ENCODE results near the gene CCP110.

The CCP110 gene

GRCh38 chr16:19506965-19507364 lies 16.8 kb upstream of the CCP110 start:
- no peak for DNase-seq (ENCODE audit: low spot score)

- no peak for DNase-seq (ENCODE audit: low spot score)
Observed at GRCh38 chr16:19507867-19508266, 15.9 kb upstream of the CCP110 start.

GRCh38 chr16:19512297-19512696 lies 11.4 kb upstream of the CCP110 start:
- no peak for DNase-seq (ENCODE audit: low spot score)

DNA sequence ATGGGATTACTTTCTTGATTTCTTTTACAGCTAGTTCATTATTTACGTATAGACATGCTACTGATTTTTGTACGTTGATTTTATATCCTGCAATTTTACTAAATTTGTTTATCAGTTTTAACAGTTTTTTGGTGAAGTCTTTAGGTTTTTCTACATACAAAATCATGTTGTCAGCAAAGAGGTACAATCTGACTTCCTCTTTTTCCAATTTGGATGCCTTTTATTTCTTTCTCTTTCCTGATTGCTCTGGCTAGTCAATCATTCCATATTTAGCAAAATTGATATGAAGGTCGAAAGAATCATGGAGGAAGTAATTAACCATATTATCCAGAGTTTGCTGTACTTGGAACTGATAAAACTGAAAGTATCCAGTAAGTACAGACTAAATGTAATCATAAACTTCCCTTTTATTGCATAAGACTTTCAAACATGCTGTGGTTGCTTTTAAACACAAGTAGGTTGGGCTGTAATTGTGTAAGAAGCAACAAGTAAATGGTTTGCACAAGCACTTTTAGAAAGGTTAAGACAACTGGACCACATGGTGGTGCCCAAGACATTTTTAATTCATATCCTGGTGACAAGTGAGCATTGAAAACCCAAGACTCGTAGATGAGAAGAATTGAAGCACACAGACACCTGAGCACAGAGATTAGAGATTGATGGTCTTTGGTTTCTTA lies 10.2 kb upstream of the CCP110 start:
- no peak for DNase-seq (ENCODE audit: low spot score)

GRCh38 chr16:19515757-19516156 lies 8.0 kb upstream of the CCP110 start:
- DNase-seq (ENCODE audit: low spot score), result no peak

- DNase-seq (ENCODE audit: low spot score), result no peak
Observed at GRCh38 chr16:19517424-19518089, 6.2 kb upstream of the CCP110 start.

GRCh38 chr16:19518388-19518787 lies 5.4 kb upstream of the CCP110 start:
- no peak for DNase-seq (ENCODE audit: low spot score)

- DNase-seq (ENCODE audit: low spot score), result no peak
Observed at GRCh38 chr16:19520861-19521331, 2.8 kb upstream of the CCP110 start.

DNA sequence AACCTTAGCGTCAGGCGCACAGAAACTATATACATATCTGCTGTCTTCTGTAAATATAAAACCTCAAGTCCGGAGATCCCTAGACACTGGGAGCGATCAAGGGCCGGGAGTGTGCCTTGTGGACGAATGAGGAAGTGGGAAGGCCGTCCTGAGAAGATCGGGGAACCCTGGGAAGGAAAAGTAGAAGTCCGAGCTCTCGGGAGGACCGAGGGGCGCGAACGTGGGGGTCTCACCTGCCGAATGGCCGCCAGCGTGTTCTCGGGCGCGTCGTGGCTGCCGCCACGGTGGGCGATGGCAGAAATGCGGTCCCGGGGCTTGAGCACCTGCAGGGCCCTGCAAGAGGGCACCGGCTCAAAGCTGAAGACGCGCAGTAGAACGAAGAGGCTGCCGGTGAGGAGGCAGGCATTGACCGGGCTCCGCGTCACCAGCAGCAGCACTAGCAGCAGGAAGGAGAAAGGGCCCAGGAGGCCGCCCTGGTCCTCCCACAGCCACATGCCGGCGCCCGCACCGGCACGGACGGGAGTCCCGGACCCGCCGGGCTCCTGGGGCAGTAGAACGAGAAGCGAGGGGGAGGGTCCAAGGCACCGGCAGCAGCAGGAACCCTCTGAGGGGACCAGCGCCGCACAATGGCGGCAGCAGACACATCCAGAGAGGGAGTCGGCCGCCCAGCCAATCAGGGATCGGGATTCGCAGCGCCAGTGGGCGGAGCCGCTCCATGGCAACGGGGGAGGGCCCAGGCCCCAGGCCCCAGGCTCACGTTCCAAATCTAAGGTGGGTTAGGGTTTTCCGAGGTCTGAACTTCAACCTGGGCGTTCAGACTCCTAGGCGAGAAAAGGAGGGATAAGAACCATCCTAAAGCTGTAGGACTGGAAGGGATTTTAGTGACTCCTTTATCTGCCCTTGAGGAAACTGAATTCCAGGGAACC lies 2.0 kb upstream of the CCP110 start, which contains the start of gene GDE1:
TSS of gene GDE1 (minus strand) at position 628 of the 926 bp plus-strand sequence. CDS start at position 494, 134 bp downstream.
- peak; percentile 93 for DNase-seq (ENCODE audit: low spot score)

- DNase-seq (ENCODE audit: low spot score), result no peak
Observed at GRCh38 chr16:19522397-19522732, 1.4 kb upstream of the CCP110 start.

GRCh38 chr16:19522760-19523159 lies 982 bp upstream of the CCP110 start:
- no peak for DNase-seq (ENCODE audit: low spot score)

- no peak for DNase-seq (ENCODE audit: low spot score)
Observed at GRCh38 chr16:19523184-19523558, 571 bp upstream of the CCP110 start.

DNA sequence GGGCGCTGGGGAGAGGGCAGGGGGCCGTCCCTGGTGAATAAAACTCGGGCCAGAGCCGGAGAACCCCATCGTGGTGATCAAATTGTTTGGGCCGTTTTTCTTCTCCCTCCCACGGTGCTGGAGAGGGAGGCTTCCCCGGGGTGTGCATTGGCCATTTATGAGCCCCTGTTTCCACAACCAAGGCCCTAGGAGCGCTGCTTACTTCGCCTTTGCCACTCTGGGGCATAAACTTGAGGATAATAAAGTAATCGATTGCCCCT lies 544 bp downstream of the CCP110 start:
- DNase-seq (ENCODE audit: low spot score), result no peak

- DNase-seq (ENCODE audit: low spot score), result no peak
Observed at GRCh38 chr16:19524616-19525384, 1.1 kb downstream of the CCP110 start.

DNA sequence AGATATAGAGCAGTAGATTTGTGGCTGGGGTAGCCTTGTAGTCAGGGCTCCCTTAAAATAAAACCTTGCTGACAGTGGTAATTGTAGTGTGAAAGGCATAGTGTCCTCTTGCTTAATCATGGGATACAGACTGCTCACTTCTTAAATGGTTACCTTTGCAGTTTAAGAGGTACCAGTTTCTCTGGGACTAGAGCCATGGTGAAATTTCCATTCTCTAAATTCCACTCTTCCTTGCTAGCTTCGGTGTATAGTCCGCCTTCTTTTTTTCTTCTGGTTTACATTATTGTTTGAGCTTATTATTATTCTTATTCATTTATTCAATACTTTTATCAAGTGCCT lies 1.6 kb downstream of the CCP110 start:
- DNase-seq (ENCODE audit: low spot score), result no peak

DNA sequence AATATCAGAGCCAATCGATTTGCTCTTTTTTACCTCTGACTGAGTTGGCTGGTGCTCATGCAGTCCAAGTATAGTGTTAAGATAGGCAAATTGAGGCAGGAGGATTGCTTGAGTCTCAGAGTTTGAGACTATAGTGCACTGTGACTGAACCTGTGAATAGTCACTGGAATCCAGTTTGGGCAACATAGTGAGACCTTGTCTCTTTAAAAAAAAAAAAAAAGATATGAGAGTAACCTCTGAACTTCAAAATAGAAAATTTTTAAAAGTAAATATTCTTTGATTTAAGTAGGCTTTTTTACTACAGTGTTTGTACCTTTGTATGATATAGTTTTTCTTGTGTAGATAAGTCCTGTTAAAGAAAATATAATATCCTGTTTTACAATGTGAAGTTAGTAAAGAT lies 3.4 kb downstream of the CCP110 start:
- DNase-seq (ENCODE audit: low spot score), result no peak

GRCh38 chr16:19528666-19529065 lies 4.9 kb downstream of the CCP110 start:
- no peak for DNase-seq (ENCODE audit: low spot score)

- no peak for DNase-seq (ENCODE audit: low spot score)
Observed at GRCh38 chr16:19532601-19533000, 8.9 kb downstream of the CCP110 start.

DNA sequence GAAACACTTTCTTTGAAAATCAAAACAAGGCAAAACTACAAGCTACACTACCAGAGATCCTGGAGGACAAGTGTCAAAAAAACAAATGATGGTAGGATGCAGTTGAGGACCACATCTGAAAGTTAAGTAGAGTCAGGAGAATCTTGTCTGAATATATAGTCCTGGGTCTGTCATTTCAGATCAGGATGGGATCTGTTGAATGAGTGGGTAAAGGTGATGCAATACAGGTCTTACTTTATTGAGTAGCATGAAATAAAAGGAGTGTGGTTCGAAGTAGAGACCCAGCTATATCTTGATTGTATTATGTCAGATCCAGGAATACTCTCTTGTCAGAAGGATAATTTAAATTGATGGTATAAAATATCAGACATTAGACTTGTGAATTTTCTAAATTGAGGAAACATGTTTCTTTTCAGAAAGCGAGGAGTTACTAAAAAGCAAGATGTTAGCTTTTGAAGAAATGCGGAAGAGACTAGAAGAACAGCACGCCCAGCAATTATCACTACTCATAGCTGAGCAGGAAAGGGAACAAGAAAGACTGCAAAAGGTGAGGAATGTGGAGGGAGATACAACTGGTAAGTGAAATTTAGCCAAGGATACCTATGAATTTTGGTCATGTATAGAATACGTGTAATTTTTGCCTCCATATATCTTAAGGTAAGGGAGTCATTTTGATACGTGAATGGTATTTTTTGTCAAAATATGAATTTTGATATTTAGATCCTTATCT lies 16.7 kb downstream of the CCP110 start:
- no peak for DNase-seq (ENCODE audit: low spot score)

DNA sequence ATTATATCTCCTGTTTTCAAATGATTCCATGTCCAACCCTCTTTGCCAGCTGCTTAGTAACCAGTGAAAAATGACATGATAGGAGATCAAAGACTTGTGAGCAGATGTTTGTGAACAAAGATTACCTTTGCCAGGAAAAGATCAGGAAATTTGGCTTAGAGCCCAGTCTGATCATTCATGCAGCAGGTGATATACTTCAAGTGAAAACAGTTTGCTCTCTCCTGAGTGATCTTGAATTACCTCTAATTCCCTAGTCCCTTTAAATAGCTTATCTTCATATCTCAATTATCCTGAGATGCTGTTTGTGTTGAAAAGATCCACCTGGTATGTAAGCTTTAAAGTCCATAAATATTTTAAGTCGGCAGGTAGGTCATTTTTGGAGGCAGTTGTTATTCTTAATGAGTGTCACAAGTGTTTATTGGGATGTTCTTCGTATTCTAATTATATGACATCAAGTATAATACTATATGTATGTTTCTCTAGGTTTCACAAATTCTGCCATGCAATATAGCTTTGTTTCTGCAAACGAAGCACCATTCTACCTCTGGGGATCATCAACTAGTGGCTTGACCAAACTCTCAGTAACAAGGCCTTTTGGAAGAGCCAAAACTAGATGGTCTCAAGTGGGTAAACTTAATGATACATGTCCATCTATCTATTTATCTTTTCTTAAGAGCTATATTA lies 18.5 kb downstream of the CCP110 start:
- DNase-seq (ENCODE audit: low spot score), result peak; percentile 75
